Measurements from ENCODE around the gene MACROH2A1. TPM values are rescaled to one million over a fixed set of nuclear protein-coding genes. Genes with fewer than 3 reads are reported as not detected.

The MACROH2A1 gene
- total RNA-seq, 4 donors from 2014 or later, result 104 to 167 (median 136) TPM

GRCh38 chr5:135443161-135443960, 44.3 kb upstream of the MACROH2A1 start:
- H3K36me3 ChIP-seq, result no peaks in the 10 kb centered on the region
- H3K27ac ChIP-seq, result no peak overlapping the region
- H3K9me3 ChIP-seq, result no peaks in the 10 kb centered on the region
- ATAC-seq, result no peak
- DNase-seq, result no peak
- no peaks in the 10 kb centered on the region for H3K27me3 ChIP-seq
- intact Hi-C loops (cut with DNase I; ENCODE audit: low total_unique reads) (no loop called here), in situ Hi-C loops (cut with MboI; ENCODE audit: low sequenced_read_pairs in 4 of 4) (no loop called here)
- H3K4me1 ChIP-seq, result peaks cover 8 to 15% of the 10 kb centered on the region in 2 donors
- H3K4me3 ChIP-seq, result no peak overlapping the region
- no peak for TF ChIP-seq POLR2A (IDR thresholded peaks at IDR 0.05)
- no peak for TF ChIP-seq CTCF (IDR thresholded peaks at IDR 0.05 in 4 of 5, conservative IDR thresholded peaks at IDR 0.05 in 1 of 5)

- TF ChIP-seq POLR2A (IDR thresholded peaks at IDR 0.05), result no peak
- TF ChIP-seq CTCF (IDR thresholded peaks at IDR 0.05 in 4 of 5, conservative IDR thresholded peaks at IDR 0.05 in 1 of 5), result no peak
- peaks cover 14 to 20% of the 10 kb centered on the region in 2 donors for H3K4me1 ChIP-seq
- intact Hi-C loops (cut with DNase I; ENCODE audit: low total_unique reads) (no loop called here), in situ Hi-C loops (cut with MboI; ENCODE audit: low sequenced_read_pairs in 4 of 4) (no loop called here)
- H3K36me3 ChIP-seq, result no peaks in the 10 kb centered on the region
- no peak for ATAC-seq
- no peaks in the 10 kb centered on the region for H3K9me3 ChIP-seq
- no peaks in the 10 kb centered on the region for H3K27me3 ChIP-seq
- no peak overlapping the region for H3K27ac ChIP-seq
- H3K4me3 ChIP-seq, result no peak overlapping the region
- no peak for DNase-seq
Measured at GRCh38 chr5:135442431-135443160, 43.6 kb upstream of the MACROH2A1 start.

- Histone ChIP-seq H3K27me3 (no peaks in the 10 kb centered on the region), H3K4me1 (peaks cover 17 to 22% of the 10 kb centered on the region in 2 donors), H3K4me3 (no peak overlapping the region), H3K36me3 (no peaks in the 10 kb centered on the region), H3K9me3 (no peaks in the 10 kb centered on the region), H3K27ac (no peak overlapping the region)
- DNase-seq (no peak), ATAC-seq (no peak)
- TF ChIP-seq POLR2A (IDR thresholded peaks at IDR 0.05), result no peak
- in situ Hi-C loops (cut with MboI; ENCODE audit: low sequenced_read_pairs in 4 of 4), result no loop called here
- intact Hi-C loops (cut with DNase I; ENCODE audit: low total_unique reads), result no loop called here
Measured at GRCh38 chr5:135441919-135442318, 42.9 kb upstream of the MACROH2A1 start.

GRCh38 chr5:135441350-135441831, 42.4 kb upstream of the MACROH2A1 start:
- H3K27ac ChIP-seq, result no peak overlapping the region
- H3K36me3 ChIP-seq, result no peaks in the 10 kb centered on the region
- in situ Hi-C loops (cut with MboI; ENCODE audit: low sequenced_read_pairs in 4 of 4) (no loop called here), intact Hi-C loops (cut with DNase I; ENCODE audit: low total_unique reads) (no loop called here)
- no peaks in the 10 kb centered on the region for H3K9me3 ChIP-seq
- TF ChIP-seq CTCF (IDR thresholded peaks at IDR 0.05 in 4 of 5, conservative IDR thresholded peaks at IDR 0.05 in 1 of 5) (no peak), POLR2A (IDR thresholded peaks at IDR 0.05) (no peak)
- H3K4me3 ChIP-seq, result no peak overlapping the region
- H3K27me3 ChIP-seq, result no peaks in the 10 kb centered on the region
- H3K4me1 ChIP-seq, result peaks cover 17 to 22% of the 10 kb centered on the region in 2 donors
- DNase-seq (no peak), ATAC-seq (no peak)

GRCh38 chr5:135440916-135441315, 41.9 kb upstream of the MACROH2A1 start:
- no peak overlapping the region for H3K27ac ChIP-seq
- no peaks in the 10 kb centered on the region for H3K27me3 ChIP-seq
- intact Hi-C loops (cut with DNase I; ENCODE audit: low total_unique reads) (no loop called here), in situ Hi-C loops (cut with MboI; ENCODE audit: low sequenced_read_pairs in 4 of 4) (no loop called here)
- no peaks in the 10 kb centered on the region for H3K36me3 ChIP-seq
- TF ChIP-seq CTCF (IDR thresholded peaks at IDR 0.05 in 4 of 5, conservative IDR thresholded peaks at IDR 0.05 in 1 of 5) (no peak), POLR2A (IDR thresholded peaks at IDR 0.05) (no peak)
- DNase-seq, result no peak
- ATAC-seq, result no peak
- no peak overlapping the region for H3K4me3 ChIP-seq
- H3K4me1 ChIP-seq, result peaks cover 17 to 22% of the 10 kb centered on the region in 2 donors
- H3K9me3 ChIP-seq, result no peaks in the 10 kb centered on the region
